HepG2 (cell line): ENCODE measurements around the gene MYO18A. TPM values are rescaled to one million over a fixed set of nuclear protein-coding genes. Genes with fewer than 3 reads are reported as not detected.

ENCODE experiments used
- AGO1 ChIP-seq: fragments of 200-400 bp; formaldehyde crosslinking; IDR thresholded peaks from 2 replicates; pipeline ENCODE4 v1.6.1; 2017; ENCODE audit warnings: mild to moderate bottlenecking, low read depth, low read length, moderate library complexity; ENCODE audit not compliant: poor library complexity, severe bottlenecking
- ATM ChIP-seq: fragments of 450-650 bp; IDR thresholded peaks from 2 replicates; pipeline ENCODE4 v1.7.1; 2017; ENCODE audit warnings: mild to moderate bottlenecking, borderline replicate concordance
- BORCS8-MEF2B ChIP-seq: sonication (generic); formaldehyde crosslinking; IDR thresholded peaks from 2 replicates; pipeline ENCODE4 v1.8.0; 2022; ENCODE audit warnings: mild to moderate bottlenecking, missing genetic modification reagents
- CHD4 ChIP-seq: fragments of 200-600 bp; sonication (generic); IDR thresholded peaks from 2 replicates; pipeline ENCODE4 v1.7.0; 2017; ENCODE audit warnings: mild to moderate bottlenecking, low read length, borderline replicate concordance
- CREM ChIP-seq, 2 experiments: sonication (generic) in 1 of 2; formaldehyde crosslinking in 1 of 2; IDR thresholded peaks; 2 replicates each; pipeline versions ENCODE4 v1.4.0 to v1.6.1; 2016 to 2020; ENCODE audit warnings: antibody characterized with exemption in 1 of 2, mild to moderate bottlenecking in 1 of 2, missing genetic modification reagents in 1 of 2
- DNMT3B ChIP-seq: conservative IDR thresholded peaks from 2 replicates; pipeline ENCODE4 v1.6.1; 2016; ENCODE audit warnings: missing biosample characterization, control low read depth
- FIP1L1 ChIP-seq: fragments of 200-400 bp; formaldehyde crosslinking; IDR thresholded peaks from 2 replicates; pipeline ENCODE4 v1.6.1; 2018; ENCODE audit warnings: low read depth, mild to moderate bottlenecking, low read length, moderate library complexity, borderline replicate concordance; ENCODE audit not compliant: insufficient read depth
- HMG20B ChIP-seq: conservative IDR thresholded peaks from 2 replicates; pipeline ENCODE4 v1.6.1; 2016; ENCODE audit warnings: missing genetic modification reagents, missing compliant biosample characterization
- KDM6A ChIP-seq: IDR thresholded peaks from 2 replicates; pipeline ENCODE4 v1.6.1; 2016; ENCODE audit warnings: low read depth
- MLLT10 ChIP-seq: sonication (generic); formaldehyde crosslinking; IDR thresholded peaks from 2 replicates; pipeline ENCODE4 v1.4.0; 2020; ENCODE audit warnings: missing genetic modification reagents
- PHF5A ChIP-seq: IDR thresholded peaks from one replicate; pipeline ENCODE4 v1.6.1; 2018; ENCODE audit warnings: low read depth, missing genetic modification reagents; ENCODE audit not compliant: unreplicated experiment
- POLR2AphosphoS2 ChIP-seq: IDR thresholded peaks from 2 replicates; pipeline ENCODE4 v1.6.1; 2011; ENCODE audit warnings: low read depth, low read length, improper control_type of control experiment
- RBFOX2 ChIP-seq: fragments of 200-400 bp; formaldehyde crosslinking; IDR thresholded peaks from 2 replicates; pipeline ENCODE4 v1.6.1; 2017; ENCODE audit warnings: low read depth, mild to moderate bottlenecking, low read length
- SALL2 ChIP-seq: sonication (generic); formaldehyde crosslinking; IDR thresholded peaks from 2 replicates; pipeline ENCODE4 v1.8.1; 2023; ENCODE audit warnings: mild to moderate bottlenecking, missing genetic modification reagents, inconsistent platforms
- SIN3A ChIP-seq: IDR thresholded peaks from 2 replicates; pipeline ENCODE4 v1.6.1; 2011; ENCODE audit warnings: low read depth, mild to moderate bottlenecking, control low read depth, low read length, borderline replicate concordance
- U2AF1 ChIP-seq: fragments of 200-400 bp; formaldehyde crosslinking; optimal IDR thresholded peaks from 2 replicates; pipeline ENCODE3; 2017; ENCODE audit warnings: mild to moderate bottlenecking, low read depth, low read length
- ZBTB39 ChIP-seq: sonication (generic); formaldehyde crosslinking; IDR thresholded peaks from 2 replicates; pipeline ENCODE4 v1.5.0; 2020; ENCODE audit warnings: missing genetic modification reagents
- ZNF121 ChIP-seq: sonication (generic); formaldehyde crosslinking; IDR thresholded peaks from 2 replicates; pipeline ENCODE4 v1.5.0; 2020; ENCODE audit warnings: mild to moderate bottlenecking, missing genetic modification reagents
- ZNF136 ChIP-seq: sonication (generic); formaldehyde crosslinking; IDR thresholded peaks from 2 replicates; pipeline ENCODE4 v1.8.1; 2022; ENCODE audit warnings: low read depth, mild to moderate bottlenecking, moderate library complexity, missing genetic modification reagents
- ZNF446 ChIP-seq: sonication (generic); formaldehyde crosslinking; IDR thresholded peaks from 2 replicates; pipeline ENCODE4 v1.5.0; 2020; ENCODE audit warnings: mild to moderate bottlenecking, missing genetic modification reagents
- ZNF549 ChIP-seq: sonication (generic); formaldehyde crosslinking; IDR thresholded peaks from 2 replicates; pipeline ENCODE4 v1.5.0; 2020; ENCODE audit warnings: missing genetic modification reagents
- ZNF558 ChIP-seq: sonication (generic); formaldehyde crosslinking; IDR thresholded peaks from 2 replicates; pipeline ENCODE4 v1.9.0; 2022; ENCODE audit warnings: mild to moderate bottlenecking, missing genetic modification reagents, borderline replicate concordance
- ZNF576 ChIP-seq: sonication (generic); formaldehyde crosslinking; IDR thresholded peaks from 2 replicates; pipeline ENCODE4 v1.4.0; 2020; ENCODE audit warnings: mild to moderate bottlenecking, missing genetic modification reagents
- ZNF850 ChIP-seq: sonication (generic); formaldehyde crosslinking; conservative IDR thresholded peaks from 2 replicates; pipeline ENCODE4 v1.9.0; 2021; ENCODE audit warnings: mild to moderate bottlenecking, missing genetic modification reagents
- polyA plus RNA-seq, 8 experiments: library from polyadenylated mRNA; depleted of rRNA in 3 of 8; stranded (reverse) in 7 of 8; unstranded in 1 of 8; fragments of >200 nt; fragmentation: Illumina TruSeq in 4 of 8; extraction: Trizol in 4 of 8; gene quantifications; 2 replicates each; pipeline versions ENCODE4 v1.2.1 to v1.2.3, GENCODE V29; 2011 to 2016; ENCODE audit warnings: low read depth in 4 of 8, missing spikeins in 1 of 8, mixed read lengths in 1 of 8; ENCODE audit not compliant: insufficient read depth in 1 of 8
- total RNA-seq, 5 experiments: library from RNA; depleted of rRNA; stranded (reverse); fragments of >200 nt; fragmentation: Illumina TruSeq; extraction: Trizol; gene quantifications; 2 replicates each; pipeline ENCODE4 v1.2.3, GENCODE V29; 2016; ENCODE audit warnings: low read depth in 1 of 5
- TF ChIP-seq, protein P1 (sequence below): sonication (generic); formaldehyde crosslinking; IDR thresholded peaks from 2 replicates; pipeline ENCODE4 v1.5.0; 2020; ENCODE audit warnings: mild to moderate bottlenecking, missing genetic modification reagents, borderline replicate concordance
- TF ChIP-seq, protein P2 (sequence below): IDR thresholded peaks from 2 replicates; pipeline ENCODE4 v1.6.1; 2016; ENCODE audit warnings: mild to moderate bottlenecking, missing biosample characterization, missing genetic modification reagents

The MYO18A gene
- total and polyA plus RNA-seq, 2 of the 13 experiments (the other 11 are each of a cell fraction or from before 2014, with no cell fraction given), result 16.8 to 24.8 TPM

- TF ChIP-seq AGO1 (no peak), ZNF549 (CRISPR knock-in tag) (no peak), ZNF136 (CRISPR knock-in tag) (no peak), ZNF850 (CRISPR knock-in tag) (no peak), PHF5A (no peak), ZBTB39 (no peak), DNMT3B (CRISPR knock-in tag) (no peak), CHD4 (no peak), SALL2 (peak; percentile 45; the same call in 1 of the 2 replicates), ATM (no peak), CREM (IDR thresholded peaks at IDR 0.05) (peak; percentile 36; the same call in 1 of the 2 replicates), CREM (CRISPR knock-in tag; IDR thresholded peaks at IDR 0.05) (no peak), POLR2AphosphoS2 (no peak), KDM6A (CRISPR knock-in tag) (no peak), ZNF121 (no peak), ZNF576 (CRISPR knock-in tag) (no peak), SIN3A (peak; percentile 77; the same call in 1 of the 2 replicates), HMG20B (CRISPR knock-in tag) (0 out of 2 replicates have a peak, but pooled peaks have one; percentile 9), FIP1L1 (no peak), ZNF446 (no peak), MLLT10 (CRISPR knock-in tag) (no peak), ZNF558 (CRISPR knock-in tag) (no peak), RBFOX2 (peak; percentile 72), BORCS8-MEF2B (peak; percentile 34; the same call in 1 of the 2 replicates), U2AF1 (no peak)
- TF ChIP-seq, protein P1, sequence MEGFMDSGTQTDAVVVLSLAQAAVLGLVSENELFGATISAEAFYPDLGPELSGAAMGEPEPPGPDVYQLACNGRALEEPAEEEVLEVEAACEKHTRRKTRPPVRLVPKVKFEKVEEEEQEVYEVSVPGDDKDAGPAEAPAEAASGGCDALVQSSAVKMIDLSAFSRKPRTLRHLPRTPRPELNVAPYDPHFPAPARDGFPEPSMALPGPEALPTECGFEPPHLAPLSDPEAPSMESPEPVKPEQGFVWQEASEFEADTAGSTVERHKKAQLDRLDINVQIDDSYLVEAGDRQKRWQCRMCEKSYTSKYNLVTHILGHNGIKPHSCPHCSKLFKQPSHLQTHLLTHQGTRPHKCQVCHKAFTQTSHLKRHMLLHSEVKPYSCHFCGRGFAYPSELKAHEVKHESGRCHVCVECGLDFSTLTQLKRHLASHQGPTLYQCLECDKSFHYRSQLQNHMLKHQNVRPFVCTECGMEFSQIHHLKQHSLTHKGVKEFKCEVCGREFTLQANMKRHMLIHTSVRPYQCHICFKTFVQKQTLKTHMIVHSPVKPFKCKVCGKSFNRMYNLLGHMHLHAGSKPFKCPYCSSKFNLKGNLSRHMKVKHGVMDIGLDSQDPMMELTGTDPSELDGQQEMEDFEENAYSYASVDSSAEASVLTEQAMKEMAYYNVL (CRISPR knock-in tag), result peak; percentile 65
- TF ChIP-seq, protein P2, sequence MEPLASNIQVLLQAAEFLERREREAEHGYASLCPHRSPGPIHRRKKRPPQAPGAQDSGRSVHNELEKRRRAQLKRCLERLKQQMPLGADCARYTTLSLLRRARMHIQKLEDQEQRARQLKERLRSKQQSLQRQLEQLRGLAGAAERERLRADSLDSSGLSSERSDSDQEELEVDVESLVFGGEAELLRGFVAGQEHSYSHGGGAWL (CRISPR knock-in tag), result no peak
Observed at GRCh38 chr17:29042679-29043538, 137.3 kb downstream of the MYO18A start, which contains the start of gene PIPOX (continued).
